ENCODE data around the gene MARF1.
"Not testable (repeated sequence)": the region's sequence is repeated elsewhere in the genome, so short reads cannot be mapped to it uniquely, and the experiment has no call there.

DNA sequence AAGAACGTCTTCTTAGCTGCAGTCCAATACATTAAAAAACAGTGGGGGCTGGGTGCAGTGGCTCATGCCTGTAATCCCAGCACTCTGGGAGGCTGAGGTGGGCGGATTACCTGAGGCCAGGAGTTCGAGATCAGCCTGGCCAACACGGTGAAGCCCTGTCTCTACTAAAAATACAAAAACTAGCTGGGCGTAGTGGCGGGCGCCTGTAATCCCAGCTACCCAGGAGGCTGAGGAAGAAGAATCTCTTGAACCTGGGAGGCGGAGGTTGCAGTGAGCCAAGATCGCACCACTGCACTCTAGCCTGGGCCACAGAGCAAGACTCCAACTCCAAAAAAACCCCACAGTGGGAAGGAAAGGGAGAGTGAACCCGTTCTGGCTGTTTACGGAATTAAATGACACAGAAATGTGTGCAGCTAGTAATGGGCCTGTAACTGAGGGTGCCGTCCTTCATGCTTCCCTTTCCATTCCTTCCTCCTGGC lies 35.7 kb downstream of the MARF1 start:
- TF ChIP-seq, protein P1, sequence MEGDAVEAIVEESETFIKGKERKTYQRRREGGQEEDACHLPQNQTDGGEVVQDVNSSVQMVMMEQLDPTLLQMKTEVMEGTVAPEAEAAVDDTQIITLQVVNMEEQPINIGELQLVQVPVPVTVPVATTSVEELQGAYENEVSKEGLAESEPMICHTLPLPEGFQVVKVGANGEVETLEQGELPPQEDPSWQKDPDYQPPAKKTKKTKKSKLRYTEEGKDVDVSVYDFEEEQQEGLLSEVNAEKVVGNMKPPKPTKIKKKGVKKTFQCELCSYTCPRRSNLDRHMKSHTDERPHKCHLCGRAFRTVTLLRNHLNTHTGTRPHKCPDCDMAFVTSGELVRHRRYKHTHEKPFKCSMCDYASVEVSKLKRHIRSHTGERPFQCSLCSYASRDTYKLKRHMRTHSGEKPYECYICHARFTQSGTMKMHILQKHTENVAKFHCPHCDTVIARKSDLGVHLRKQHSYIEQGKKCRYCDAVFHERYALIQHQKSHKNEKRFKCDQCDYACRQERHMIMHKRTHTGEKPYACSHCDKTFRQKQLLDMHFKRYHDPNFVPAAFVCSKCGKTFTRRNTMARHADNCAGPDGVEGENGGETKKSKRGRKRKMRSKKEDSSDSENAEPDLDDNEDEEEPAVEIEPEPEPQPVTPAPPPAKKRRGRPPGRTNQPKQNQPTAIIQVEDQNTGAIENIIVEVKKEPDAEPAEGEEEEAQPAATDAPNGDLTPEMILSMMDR (IDR thresholded peaks at IDR 0.05; ENCODE audit: low read depth, low read length), result not testable (repeated sequence)
- not testable (repeated sequence) for TF ChIP-seq POLR2A (IDR thresholded peaks at IDR 0.05; ENCODE audit: extremely low read depth, insufficient read length); MYC (IDR thresholded peaks at IDR 0.05; ENCODE audit: low read depth, low read length)
